Measurements from ENCODE around the gene DTWD2.

GRCh38 chr5:118996098-118996497 lies 7.8 kb upstream of the DTWD2 start:
- no peak for TF ChIP-seq CTCF (IDR thresholded peaks at IDR 0.05)
- TF ChIP-seq POLR2A (IDR thresholded peaks at IDR 0.05), result no peak

All from right lobe of liver (tissue), 4 donors.